HCT116 (cell line): ENCODE data around the gene LRIG1.

Experiments used
- EGR1 ChIP-seq: IDR thresholded peaks from 2 replicates; pipeline ENCODE4 v1.6.1; 2012; ENCODE audit warnings: low read depth
- ELF1 ChIP-seq: IDR thresholded peaks from 2 replicates; pipeline ENCODE4 v1.6.1; 2012; ENCODE audit warnings: low read depth, borderline replicate concordance
- JUND ChIP-seq: IDR thresholded peaks from 2 replicates; pipeline ENCODE4 v1.6.1; 2012
- POLR2A ChIP-seq: IDR thresholded peaks from 2 replicates; pipeline ENCODE4 v1.7.0; 2011; ENCODE audit warnings: borderline replicate concordance; ENCODE audit not compliant: insufficient read depth, insufficient read length; ENCODE audit errors: extremely low read depth
- SP1 ChIP-seq: IDR thresholded peaks from 2 replicates; pipeline ENCODE4 v1.6.1; 2012; ENCODE audit warnings: low read depth
- TCF7L2 ChIP-seq: IDR thresholded peaks from 2 replicates; pipeline ENCODE4 v1.7.0; 2011; ENCODE audit warnings: borderline replicate concordance, inconsistent platforms; ENCODE audit not compliant: insufficient read depth, insufficient read length; ENCODE audit errors: extremely low read depth
- ZNF274 ChIP-seq: fragments of 200-500 bp; sonication (Bioruptor generic); IDR thresholded peaks from 2 replicates; pipeline ENCODE4 v1.6.1; 2014; ENCODE audit warnings: mild to moderate bottlenecking, low read depth, low read length, inconsistent platforms
- TF ChIP-seq, protein P1 (sequence below), 3 experiments: fragments of 200-600 bp in 1 of 3; sonication (generic) in 1 of 3; IDR thresholded peaks in 2 of 3; conservative IDR thresholded peaks in 1 of 3; 2 replicates each; pipeline ENCODE4 v1.5.1; 2012 to 2017; ENCODE audit warnings: low read depth in 2 of 3, low read length in 2 of 3, antibody characterized with exemption in 1 of 3, borderline replicate concordance in 1 of 3, control low read depth in 1 of 3, mild to moderate bottlenecking in 1 of 3, mixed read lengths in 1 of 3, mixed run types in 1 of 3, moderate library complexity in 1 of 3; ENCODE audit not compliant: insufficient read depth in 1 of 3
- TF ChIP-seq, protein P2 (sequence below): IDR thresholded peaks from 2 replicates; pipeline ENCODE4 v1.6.1; 2012; ENCODE audit warnings: low read depth

DNA sequence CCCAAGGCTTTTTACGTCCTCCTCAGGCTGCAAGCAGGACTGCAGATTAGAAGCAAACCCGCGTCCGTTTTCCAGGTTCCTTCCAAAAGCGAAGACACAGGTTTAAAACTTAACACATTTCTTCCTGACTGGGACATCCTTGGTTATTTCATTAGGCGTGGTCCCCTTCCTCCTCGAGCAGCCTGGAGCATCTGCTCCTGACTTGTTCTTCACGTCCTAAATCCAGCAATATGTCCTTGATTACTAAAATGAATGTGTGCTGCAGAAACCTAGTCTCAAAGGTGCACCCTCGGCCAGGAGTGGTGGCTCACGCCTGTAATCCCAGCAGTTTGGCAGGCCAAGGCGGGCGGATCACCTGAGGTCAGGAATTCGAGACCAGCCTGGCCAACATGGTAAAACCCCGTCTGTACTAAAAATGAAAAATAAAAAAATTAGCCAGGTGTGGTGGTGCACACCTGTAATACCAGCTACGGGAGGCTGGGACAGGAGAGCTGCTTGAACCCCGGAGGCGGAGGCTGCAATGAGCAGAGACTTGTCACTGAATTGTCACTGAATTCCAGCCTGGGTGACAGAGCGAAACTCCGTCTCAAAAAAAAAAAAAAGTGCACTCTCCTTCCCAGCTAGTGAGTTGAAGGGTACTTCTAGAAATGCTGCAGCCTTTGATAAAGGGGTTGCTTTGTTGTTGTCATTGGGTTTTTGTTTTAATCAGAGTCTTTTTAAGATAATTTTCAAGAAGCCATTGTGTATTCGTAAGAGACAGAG lies 842 bp upstream of the LRIG1 start:
- TF ChIP-seq, protein P1, sequence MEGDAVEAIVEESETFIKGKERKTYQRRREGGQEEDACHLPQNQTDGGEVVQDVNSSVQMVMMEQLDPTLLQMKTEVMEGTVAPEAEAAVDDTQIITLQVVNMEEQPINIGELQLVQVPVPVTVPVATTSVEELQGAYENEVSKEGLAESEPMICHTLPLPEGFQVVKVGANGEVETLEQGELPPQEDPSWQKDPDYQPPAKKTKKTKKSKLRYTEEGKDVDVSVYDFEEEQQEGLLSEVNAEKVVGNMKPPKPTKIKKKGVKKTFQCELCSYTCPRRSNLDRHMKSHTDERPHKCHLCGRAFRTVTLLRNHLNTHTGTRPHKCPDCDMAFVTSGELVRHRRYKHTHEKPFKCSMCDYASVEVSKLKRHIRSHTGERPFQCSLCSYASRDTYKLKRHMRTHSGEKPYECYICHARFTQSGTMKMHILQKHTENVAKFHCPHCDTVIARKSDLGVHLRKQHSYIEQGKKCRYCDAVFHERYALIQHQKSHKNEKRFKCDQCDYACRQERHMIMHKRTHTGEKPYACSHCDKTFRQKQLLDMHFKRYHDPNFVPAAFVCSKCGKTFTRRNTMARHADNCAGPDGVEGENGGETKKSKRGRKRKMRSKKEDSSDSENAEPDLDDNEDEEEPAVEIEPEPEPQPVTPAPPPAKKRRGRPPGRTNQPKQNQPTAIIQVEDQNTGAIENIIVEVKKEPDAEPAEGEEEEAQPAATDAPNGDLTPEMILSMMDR (IDR thresholded peaks at IDR 0.05 in 2 of 3, conservative IDR thresholded peaks at IDR 0.05 in 1 of 3; ENCODE audit: borderline replicate concordance in 1 of 3, insufficient read depth in 1 of 3, low read depth in 2 of 3, low read length in 2 of 3): no peak; a peak in 1 of 6 replicates
- TF ChIP-seq POLR2A (no peak), JUND (no peak), ELF1 (no peak), SP1 (no peak), TCF7L2 (no peak), EGR1 (no peak), ZNF274 (no peak)
- TF ChIP-seq, protein P2, sequence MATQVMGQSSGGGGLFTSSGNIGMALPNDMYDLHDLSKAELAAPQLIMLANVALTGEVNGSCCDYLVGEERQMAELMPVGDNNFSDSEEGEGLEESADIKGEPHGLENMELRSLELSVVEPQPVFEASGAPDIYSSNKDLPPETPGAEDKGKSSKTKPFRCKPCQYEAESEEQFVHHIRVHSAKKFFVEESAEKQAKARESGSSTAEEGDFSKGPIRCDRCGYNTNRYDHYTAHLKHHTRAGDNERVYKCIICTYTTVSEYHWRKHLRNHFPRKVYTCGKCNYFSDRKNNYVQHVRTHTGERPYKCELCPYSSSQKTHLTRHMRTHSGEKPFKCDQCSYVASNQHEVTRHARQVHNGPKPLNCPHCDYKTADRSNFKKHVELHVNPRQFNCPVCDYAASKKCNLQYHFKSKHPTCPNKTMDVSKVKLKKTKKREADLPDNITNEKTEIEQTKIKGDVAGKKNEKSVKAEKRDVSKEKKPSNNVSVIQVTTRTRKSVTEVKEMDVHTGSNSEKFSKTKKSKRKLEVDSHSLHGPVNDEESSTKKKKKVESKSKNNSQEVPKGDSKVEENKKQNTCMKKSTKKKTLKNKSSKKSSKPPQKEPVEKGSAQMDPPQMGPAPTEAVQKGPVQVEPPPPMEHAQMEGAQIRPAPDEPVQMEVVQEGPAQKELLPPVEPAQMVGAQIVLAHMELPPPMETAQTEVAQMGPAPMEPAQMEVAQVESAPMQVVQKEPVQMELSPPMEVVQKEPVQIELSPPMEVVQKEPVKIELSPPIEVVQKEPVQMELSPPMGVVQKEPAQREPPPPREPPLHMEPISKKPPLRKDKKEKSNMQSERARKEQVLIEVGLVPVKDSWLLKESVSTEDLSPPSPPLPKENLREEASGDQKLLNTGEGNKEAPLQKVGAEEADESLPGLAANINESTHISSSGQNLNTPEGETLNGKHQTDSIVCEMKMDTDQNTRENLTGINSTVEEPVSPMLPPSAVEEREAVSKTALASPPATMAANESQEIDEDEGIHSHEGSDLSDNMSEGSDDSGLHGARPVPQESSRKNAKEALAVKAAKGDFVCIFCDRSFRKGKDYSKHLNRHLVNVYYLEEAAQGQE: no peak
